Activated T-cell treated with anti-CD3 and anti-CD28 coated beads, Interleukin-2, amount 50 U/mL, for 72 hours (primary cell): ENCODE results near the gene ZBTB47. TPM values are rescaled to one million over a fixed set of nuclear protein-coding genes. Genes with fewer than 3 reads are reported as not detected.

Experiments used
- ATAC-seq, 2 donors: fragments of 150-1000 bp; cut with Tn5 transposase; replicated peaks in 1 of 2; 2 replicates each; pipeline ENCODE4 v1.10.0; 2021; ENCODE audit warnings: moderate library complexity in 2 of 2, mild to moderate bottlenecking in 1 of 2
- DNase-seq, 2 donors: peaks; one replicate each; pipeline ENCODE4 v3.0.0; 2021 to 2022; ENCODE audit warnings: mixed read lengths in 1 of 2
- H3K27ac Mint-ChIP-seq: one replicate; pipeline ENCODE4 v1.8.0; 2022; ENCODE audit warnings: mild to moderate bottlenecking, moderate library complexity, mixed read lengths
- H3K27me3 Mint-ChIP-seq: one replicate; pipeline ENCODE4 v1.8.0; 2022; ENCODE audit warnings: low read depth, mixed read lengths
- H3K36me3 Mint-ChIP-seq, 2 donors: one replicate each; pipeline ENCODE4 v1.8.0; 2022; ENCODE audit warnings: mixed read lengths in 2 of 2, mild to moderate bottlenecking in 1 of 2; ENCODE audit not compliant: insufficient read depth in 2 of 2
- H3K4me1 Mint-ChIP-seq: one replicate; pipeline ENCODE4 v1.8.0; 2022; ENCODE audit warnings: low read depth, mixed read lengths
- H3K4me3 Mint-ChIP-seq, 2 donors: one replicate each; pipeline ENCODE4 v1.8.0; 2022; ENCODE audit warnings: mild to moderate bottlenecking in 2 of 2, mixed read lengths in 2 of 2, moderate library complexity in 2 of 2
- H3K9me3 Mint-ChIP-seq, 2 donors: one replicate each; pipeline ENCODE4 v1.8.0; 2022; ENCODE audit warnings: mixed read lengths in 2 of 2
- total RNA-seq, 2 donors: library from RNA; stranded (reverse); gene quantifications; one replicate each; pipeline ENCODE4 v1.2.3, GENCODE V29; 2022

Gene ZBTB47
- total RNA-seq, 2 donors from 2014 or later, result 0.55 to 0.69 TPM

- H3K27me3 Mint-ChIP-seq, result no peaks in the 10 kb centered on the region
- no peaks in the 10 kb centered on the region for H3K36me3 Mint-ChIP-seq
- H3K4me3 Mint-ChIP-seq, result no peak overlapping the region
- H3K4me1 Mint-ChIP-seq, result no peaks in the 10 kb centered on the region
- H3K27ac Mint-ChIP-seq, result no peak overlapping the region
- DNase-seq, result no peak
- H3K9me3 Mint-ChIP-seq, result no peaks in the 10 kb centered on the region
- ATAC-seq, result no peak
Observed at GRCh38 chr3:42713747-42714146, 60.2 kb downstream of the ZBTB47 start.

GRCh38 chr3:42714171-42714852, 60.8 kb downstream of the ZBTB47 start:
- Mint-ChIP-seq H3K4me3 (no peak overlapping the region), H3K9me3 (no peaks in the 10 kb centered on the region), H3K4me1 (no peaks in the 10 kb centered on the region), H3K27ac (no peak overlapping the region), H3K36me3 (no peaks in the 10 kb centered on the region), H3K27me3 (no peaks in the 10 kb centered on the region)
- no peak for DNase-seq
- no peak for ATAC-seq

Other genes with a start within 250 kb of the ZBTB47 start
- gene LYZL4, start 243.1 kb upstream of the ZBTB47 start, total RNA-seq, result not detected
- gene VIPR1, start 151.1 kb upstream of the ZBTB47 start, total RNA-seq, result 1 to 10 TPM; 5.6 to 6.6 TPM
- gene SEC22C, start 71.7 kb upstream of the ZBTB47 start, total RNA-seq, result 10 to 100 TPM; 60.6 to 66.4 TPM
- 10 to 100 TPM; 58.1 to 72.2 TPM for gene SS18L2, start 62.8 kb upstream of the ZBTB47 start, total RNA-seq
- gene NKTR, start 53.0 kb upstream of the ZBTB47 start, total RNA-seq, result 100 to 1,000 TPM; 109 to 111 TPM
- gene KLHL40, start 31.8 kb downstream of the ZBTB47 start, total RNA-seq, result not detected
- gene HHATL, start 49.1 kb downstream of the ZBTB47 start, total RNA-seq, result not detected
- gene CCDC13, start 119.6 kb downstream of the ZBTB47 start, total RNA-seq, result under 1 TPM; 0.32 to 0.70 TPM
- 10 to 100 TPM; 54.0 to 63.8 TPM for gene HIGD1A, start 150.8 kb downstream of the ZBTB47 start, total RNA-seq
- gene ACKR2, start 155.7 kb downstream of the ZBTB47 start, total RNA-seq, result 1 to 10 TPM; 1.1 to 1.2 TPM
- gene CYP8B1, start 222.2 kb downstream of the ZBTB47 start, total RNA-seq, result not detected